Stimulated activated CD8-positive, alpha-beta memory T cell treated with anti-CD3 and anti-CD28 coated beads, Interleukin-2, amount 100 ng/mL, for 1 hour (primary cell): ENCODE data around the gene PTPN21.

Source experiments
- DNase-seq, 2 donors: peaks; one replicate each; pipeline ENCODE4 v3.0.0-alpha.2; 2020; ENCODE audit warnings: low read depth in 2 of 2

PTPN21 gene

DNA sequence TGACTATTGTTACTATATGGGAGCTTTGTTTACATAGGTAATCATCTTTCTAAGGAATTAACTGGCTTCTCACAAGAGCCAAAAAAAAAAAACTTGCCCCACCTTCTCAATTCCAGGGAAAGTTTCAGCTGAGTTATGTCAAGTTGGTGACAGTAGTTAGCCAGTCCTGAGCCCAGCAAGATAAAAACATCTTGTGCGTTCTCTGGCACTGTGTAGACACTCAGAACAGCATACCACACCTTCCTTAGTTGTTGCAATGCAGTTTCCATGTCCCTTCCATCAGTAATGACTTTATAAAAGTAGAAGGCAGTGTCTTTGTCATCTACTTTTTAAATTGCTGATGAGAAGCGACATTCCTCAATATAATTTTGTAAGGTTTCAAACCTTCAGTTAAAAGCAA, 50.2 kb downstream of the PTPN21 start:
- no peak for DNase-seq

DNA sequence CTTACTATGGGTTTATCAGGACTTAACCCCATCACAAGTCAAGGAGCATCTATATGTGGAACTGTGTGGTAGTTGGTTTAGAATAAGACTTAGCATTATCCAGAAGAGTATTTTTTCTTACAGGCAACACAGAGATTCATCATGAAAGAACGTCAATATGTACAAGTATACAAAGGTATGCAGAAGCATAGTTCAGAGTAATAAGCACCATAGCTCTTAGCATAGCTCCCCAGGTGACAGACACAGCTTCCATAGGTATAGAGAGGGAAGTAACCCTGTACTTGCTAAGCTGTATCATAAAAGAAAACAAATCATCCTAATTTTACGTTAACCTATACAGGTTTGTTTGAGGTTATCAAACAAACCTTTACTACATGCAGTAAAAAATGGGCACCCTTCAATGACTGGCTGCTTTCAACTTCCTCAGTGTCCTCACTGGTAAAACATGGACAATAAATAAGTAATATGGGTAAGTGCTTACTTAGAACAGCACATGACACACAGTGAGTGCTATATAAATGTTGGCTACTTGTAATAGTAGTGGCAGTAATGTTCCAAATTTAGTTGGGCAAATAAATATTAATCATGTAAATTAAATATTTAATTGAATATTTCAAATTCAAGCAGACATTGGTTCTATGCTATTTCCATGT, 50.9 kb downstream of the PTPN21 start:
- no peak for DNase-seq

DNA sequence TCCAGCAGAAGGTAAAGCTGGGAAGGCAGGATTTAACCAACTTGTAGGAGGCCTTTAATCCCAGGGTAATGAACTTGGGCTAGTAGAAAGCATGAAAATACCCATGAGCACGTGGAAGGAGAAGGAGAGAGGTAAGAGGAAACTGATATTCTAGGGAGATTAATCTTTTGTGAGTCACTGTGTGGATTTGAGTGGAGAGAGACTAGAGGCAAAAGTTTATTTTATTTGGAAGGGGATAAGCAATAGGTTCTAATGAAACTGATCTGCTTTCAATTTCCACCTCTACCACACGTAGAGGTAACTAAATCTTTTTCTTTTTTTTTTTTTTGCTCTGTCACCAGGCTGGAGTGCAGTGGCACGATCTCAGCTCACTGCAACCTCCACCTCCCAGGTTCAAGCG, 52.1 kb downstream of the PTPN21 start:
- DNase-seq: no peak

GRCh38 chr14:88500611-88501010, 54.2 kb downstream of the PTPN21 start:
- DNase-seq: no peak

- no peak for DNase-seq
Measured at GRCh38 chr14:88499225-88499624, 55.6 kb downstream of the PTPN21 start.

GRCh38 chr14:88496414-88496813, 58.4 kb downstream of the PTPN21 start:
- DNase-seq: no peak

DNA sequence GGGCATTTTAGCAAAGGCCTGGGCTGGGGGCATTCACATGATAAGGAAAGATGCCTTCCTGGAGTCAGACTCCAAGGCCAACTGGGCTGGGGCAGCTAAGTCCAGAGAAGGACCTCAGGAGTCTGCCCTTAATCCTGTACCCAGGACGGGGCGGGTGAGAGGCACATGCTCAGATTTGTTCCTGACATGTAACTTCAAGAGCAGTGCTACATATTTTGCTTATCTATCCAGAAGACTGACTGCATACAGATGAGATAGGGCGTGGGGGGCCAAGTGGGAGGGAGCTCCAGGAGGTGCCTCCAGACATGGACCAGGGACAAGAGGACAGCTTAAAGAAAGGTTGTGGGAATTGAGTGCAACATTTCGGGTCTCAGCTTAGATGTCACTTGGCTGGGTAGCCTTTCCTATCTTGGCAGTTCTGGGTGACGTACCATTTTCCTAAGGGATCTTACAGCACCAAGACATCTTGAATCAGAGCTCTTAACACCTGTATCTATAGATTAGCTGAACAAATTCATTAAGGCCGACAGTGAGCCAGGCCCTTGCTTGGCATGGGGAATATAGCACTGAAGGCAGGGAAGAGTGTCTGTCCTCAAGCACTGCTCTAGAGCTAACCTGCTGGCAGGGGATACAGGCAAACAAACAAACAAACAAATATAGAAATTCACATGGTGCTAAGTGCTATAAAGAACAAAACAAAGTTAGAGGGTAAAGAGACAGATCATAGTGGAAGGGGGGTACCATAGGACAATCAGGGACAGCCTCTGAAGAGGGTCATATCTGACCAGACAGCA, 61.2 kb downstream of the PTPN21 start:
- DNase-seq: no peak

GRCh38 chr14:88492272-88493089, 62.3 kb downstream of the PTPN21 start:
- DNase-seq: peak; percentile 10 to 33

DNA sequence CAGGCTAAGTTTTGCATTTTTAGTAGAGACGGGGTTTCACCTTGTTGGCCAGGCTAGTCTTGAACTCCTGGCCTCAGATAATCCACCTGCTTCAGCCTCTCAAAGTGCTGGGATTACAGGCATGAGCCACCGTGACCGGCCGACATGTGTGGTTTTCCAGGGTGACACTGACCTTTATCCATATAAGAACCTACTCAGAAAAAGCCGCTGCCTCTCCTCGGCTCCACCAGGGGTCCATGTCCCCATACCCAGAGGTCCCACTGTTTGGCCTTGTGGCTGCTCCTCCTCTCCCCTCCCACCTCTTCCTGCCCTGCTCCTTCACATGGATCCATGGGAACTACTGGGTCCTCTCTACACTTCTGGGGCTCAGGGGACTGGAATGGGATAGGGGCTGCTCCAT, 64.6 kb downstream of the PTPN21 start:
- no peak for DNase-seq

DNA sequence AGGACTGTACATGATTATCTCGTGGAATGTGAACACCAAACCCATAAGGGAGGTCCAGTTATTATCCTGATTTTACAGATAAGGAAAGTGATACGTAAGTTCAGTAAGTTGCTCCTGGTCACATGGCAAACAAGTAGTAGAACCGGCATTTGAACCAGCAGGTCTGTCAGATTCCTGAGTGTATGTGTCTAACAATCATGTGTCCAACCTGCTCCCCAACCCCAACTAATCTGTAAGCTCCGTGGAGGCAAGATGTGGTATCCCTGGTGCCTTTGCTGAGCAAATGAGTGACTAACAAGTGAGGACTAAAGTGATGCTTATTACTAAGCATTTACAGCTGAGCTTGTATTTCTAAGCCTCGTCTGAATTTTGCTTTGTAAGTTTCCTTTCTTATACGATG, 65.9 kb downstream of the PTPN21 start:
- no peak for DNase-seq

GRCh38 chr14:88488081-88488480, 66.7 kb downstream of the PTPN21 start:
- DNase-seq: no peak

DNA sequence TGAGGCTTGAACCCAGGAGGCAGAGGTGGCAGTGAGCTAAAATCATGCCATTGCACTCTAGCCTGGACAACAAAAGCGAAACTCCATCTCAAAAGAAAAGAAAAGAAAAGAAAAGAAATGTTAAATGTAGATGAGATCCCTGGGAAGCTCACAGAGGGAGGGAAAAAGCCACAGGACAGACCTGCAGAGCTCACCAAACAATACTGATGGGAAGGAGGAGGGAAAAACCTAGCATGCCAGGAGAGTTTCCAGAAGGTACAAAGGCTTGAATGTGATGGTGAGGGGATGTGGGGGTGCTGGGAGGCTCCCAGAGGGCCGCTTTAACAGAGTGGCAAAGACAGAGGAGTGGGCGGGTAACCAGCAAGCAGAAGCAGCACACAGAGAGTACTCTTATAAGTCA, 72.3 kb downstream of the PTPN21 start:
- DNase-seq: no peak

DNA sequence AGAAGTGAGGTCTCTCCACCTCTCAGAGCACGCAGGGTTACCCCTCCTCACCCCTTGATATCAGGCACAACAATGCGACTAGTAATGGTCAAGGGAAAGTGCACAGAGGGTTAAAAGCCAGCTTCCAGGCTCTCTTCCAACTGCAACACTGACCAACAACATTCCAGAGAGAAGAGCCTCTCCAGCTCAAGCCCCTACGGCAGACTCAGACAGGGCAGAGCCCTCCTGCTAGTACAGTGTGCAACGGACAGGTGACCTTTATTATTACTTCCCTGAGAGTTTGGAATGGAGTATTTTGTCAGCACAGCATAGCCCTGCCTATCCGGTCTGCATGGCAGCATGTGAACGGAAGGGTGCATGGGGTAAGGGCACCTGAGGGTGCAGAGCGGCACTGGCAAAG, 73.0 kb downstream of the PTPN21 start:
- no peak for DNase-seq

GRCh38 chr14:88481059-88481458, 73.7 kb downstream of the PTPN21 start:
- no peak for DNase-seq

- DNase-seq: no peak
Measured at GRCh38 chr14:88479574-88479987, 75.2 kb downstream of the PTPN21 start.

DNA sequence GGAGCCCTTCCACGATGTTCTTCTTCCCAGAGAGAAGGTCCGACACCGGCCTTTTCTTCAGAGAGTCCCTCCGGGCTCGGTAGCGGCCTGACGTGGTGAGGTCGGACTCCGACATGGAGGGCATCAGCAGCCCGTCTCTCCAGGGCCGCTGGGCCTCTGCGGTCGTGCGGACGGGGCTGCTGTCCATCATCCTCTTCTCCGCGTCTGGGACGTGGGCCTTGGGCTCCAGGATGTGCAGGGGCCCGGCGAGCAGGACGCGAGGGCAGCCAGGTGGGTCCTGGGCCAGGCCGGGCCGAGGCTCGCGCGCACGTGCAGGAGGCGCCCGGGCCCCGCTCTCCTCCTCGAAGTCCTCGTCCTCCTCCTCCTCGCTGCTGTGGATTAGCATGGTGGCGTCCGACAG, 75.9 kb downstream of the PTPN21 start:
- DNase-seq: no peak

DNA sequence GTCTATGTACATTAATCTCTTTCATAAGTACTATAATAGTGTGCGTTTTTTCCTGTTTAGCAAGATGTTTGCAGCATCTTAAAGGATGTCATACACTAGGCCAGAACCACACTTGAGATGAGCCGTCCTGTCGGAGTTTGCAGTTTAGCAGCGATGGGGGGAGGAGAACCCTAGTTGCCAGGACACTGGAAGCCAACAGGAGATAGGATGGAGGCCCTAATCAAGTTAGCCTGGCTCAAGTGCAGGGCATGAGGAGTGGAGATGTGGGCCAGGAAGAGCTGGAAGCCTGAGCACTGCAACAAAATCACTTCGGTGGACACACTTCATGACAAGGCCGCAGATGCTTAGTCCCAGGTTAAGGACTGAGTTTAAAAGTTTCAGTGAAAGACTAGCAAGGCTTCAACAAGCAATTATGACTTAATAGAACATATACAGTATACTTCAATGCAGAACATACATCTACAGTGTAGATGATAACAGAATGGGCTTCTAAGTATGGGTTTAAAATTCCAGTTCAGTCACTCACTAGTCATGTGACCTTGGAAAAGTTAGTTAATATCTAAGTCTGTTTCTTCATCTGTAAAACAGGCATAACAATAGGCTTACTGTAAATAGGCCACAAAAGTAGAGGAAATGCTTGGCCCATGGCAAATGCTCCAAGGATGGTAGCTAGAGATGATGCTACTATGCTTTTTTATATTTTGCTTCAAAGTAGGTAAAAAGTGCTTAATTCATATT, 77.1 kb downstream of the PTPN21 start:
- no peak for DNase-seq

DNA sequence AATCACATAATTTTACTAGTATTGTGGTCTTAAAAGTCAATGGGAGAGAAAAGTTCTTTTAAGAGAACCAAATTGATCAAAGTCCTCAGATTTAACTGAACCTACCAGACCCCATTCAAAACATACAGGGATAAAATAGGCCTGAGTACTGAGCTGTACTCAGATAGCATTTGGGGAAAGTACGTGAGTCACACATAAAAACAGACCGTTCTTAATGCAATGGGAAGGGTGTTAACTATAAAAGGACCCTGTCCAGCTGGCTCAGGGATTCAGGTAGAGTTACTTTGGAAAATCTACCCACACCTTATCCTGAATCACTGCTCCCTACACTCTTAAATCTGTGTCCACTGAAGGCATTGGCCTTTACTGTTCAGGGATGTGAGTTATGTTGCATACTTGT, 78.0 kb downstream of the PTPN21 start:
- no peak for DNase-seq

- no peak for DNase-seq
Measured at GRCh38 chr14:88476214-88476774, 78.5 kb downstream of the PTPN21 start.

GRCh38 chr14:88473791-88474190, 81.0 kb downstream of the PTPN21 start:
- DNase-seq: no peak

DNA sequence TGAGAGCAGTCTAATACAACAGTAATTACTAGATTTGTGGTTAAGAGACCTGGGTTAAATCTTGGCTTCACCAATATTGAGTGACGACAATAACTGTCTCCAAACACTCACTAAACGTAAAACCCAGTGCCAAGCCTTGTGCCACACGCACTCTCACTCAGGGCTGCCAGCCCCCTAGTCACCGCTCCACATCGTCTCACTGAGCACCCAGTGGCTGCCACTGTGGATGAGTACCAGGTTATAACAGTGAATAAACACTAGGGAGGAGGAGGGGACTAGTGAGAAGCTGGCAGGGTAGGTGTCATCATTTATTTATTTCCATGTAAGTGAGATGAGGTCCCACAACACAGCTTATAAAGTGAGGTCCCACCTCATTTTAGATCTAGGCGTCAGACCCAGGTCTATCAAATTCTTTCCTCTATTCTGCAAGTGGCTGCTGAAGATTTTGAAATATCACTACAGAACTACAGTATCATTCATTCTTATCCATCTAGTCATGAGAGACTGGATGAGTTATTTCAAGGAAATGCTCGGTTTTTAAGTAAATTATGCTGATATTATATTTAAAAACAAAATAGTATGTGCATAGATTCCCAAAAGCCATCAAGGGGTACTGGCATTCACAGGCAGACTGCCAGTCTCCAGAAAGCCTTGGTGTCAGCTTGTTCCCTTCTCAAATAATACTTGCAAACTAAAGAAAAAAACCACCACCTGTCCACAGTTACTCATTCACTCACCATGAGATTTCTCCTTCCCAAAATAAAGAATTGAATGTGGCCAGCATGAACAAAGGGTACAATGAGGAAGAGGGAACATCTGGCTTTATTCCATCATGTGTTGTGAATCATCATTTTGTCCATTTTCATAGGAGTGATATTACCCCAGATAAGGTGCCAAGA, 84.0 kb downstream of the PTPN21 start:
- DNase-seq: no peak
